HCEC 1CT (cell line): ENCODE results near the gene ZBTB16.

ENCODE experiments used
- DNase-seq: peaks from one replicate; pipeline ENCODE4 v3.0.0-alpha.2; 2017

The ZBTB16 gene

DNA sequence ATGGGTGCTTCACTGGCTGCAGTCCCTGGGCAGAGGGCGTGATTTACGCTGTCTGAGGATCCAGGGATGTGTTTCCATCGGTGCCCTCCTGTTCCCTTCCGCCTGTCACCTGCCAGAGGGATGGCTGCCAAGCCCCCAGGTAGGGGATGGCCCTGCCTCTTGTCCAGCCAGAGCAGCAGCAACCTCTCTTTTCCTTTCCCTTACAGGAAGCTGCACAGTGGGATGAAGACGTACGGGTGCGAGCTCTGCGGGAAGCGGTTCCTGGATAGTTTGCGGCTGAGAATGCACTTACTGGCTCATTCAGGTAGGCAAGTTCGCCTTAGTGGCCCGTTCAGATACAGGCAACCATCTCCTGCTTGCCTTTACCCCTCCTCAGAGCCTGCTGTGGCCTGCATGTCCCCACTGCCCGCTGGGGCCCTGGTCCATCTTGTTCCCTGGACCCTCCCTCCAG, 96.6 kb downstream of the ZBTB16 start:
- DNase-seq: no peak

GRCh38 chr11:114156782-114157181, 97.3 kb downstream of the ZBTB16 start:
- DNase-seq: no peak

GRCh38 chr11:114157476-114158050, 98.1 kb downstream of the ZBTB16 start:
- DNase-seq: no peak

- no peak for DNase-seq
Measured at GRCh38 chr11:114158421-114158820, 98.9 kb downstream of the ZBTB16 start.

- DNase-seq: peak; percentile 67
Measured at GRCh38 chr11:114158886-114159285, 99.4 kb downstream of the ZBTB16 start.

- no peak for DNase-seq
Measured at GRCh38 chr11:114159320-114159719, 99.8 kb downstream of the ZBTB16 start.

DNA sequence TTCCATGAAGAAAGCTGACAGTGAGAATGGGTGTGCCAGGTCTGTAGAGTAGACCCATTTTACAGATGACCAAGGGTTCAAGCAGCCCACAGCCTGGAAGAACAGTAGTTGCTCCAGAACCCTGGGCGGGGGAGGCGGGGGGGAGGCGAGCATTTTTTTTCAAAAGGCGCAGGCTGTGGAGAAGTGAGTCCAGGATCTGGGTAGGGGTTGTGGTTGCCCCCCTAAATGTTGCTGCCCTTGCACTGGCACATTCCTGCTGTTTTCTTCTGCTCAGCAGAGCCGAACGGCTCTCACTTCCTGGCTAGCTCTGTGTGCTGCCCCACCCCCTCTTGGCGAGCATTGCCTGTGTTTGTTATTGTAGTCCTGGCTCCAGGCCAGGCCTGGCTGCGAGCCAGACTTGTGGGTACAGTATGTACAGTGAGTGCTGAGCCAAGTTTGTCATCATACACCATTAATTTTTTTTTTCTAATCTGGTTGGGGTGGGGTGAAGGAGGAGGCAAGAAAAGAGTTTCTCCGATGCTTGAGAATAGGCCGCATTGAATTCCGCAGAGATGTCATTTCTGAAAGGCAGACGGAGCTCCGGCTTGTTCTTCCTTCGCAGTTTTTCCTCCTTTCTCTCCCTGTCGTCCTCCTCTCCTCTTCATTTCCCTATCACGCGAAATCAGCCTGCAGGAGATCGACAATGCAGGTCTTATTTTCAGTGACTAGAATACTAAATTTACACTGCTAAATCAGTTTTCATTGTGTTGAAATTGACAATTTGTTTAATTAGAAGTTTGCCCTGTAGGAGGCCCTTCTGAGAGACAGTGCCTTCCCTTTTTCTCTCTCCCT, 100.5 kb downstream of the ZBTB16 start:
- peak; percentile 97 for DNase-seq

DNA sequence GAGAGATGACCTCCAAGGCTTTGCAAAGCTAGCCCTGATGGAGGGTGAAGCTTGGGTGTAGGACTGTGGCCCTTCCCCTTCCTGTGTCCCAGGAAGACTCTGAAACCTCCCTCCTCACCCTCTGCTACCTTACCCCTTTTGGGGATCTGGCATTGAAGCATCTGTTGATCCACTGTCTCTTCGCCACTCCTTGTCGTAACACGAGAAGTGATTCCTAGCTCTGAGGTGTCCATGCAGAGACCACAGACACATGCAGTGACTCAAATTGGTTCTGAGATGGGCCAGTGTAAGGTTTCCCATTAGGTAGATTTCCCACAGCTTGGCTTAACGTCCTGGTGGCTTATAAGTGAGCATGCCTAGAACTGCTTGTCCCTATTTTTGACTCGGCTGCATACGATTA, 101.4 kb downstream of the ZBTB16 start:
- peak; percentile 56 for DNase-seq

DNA sequence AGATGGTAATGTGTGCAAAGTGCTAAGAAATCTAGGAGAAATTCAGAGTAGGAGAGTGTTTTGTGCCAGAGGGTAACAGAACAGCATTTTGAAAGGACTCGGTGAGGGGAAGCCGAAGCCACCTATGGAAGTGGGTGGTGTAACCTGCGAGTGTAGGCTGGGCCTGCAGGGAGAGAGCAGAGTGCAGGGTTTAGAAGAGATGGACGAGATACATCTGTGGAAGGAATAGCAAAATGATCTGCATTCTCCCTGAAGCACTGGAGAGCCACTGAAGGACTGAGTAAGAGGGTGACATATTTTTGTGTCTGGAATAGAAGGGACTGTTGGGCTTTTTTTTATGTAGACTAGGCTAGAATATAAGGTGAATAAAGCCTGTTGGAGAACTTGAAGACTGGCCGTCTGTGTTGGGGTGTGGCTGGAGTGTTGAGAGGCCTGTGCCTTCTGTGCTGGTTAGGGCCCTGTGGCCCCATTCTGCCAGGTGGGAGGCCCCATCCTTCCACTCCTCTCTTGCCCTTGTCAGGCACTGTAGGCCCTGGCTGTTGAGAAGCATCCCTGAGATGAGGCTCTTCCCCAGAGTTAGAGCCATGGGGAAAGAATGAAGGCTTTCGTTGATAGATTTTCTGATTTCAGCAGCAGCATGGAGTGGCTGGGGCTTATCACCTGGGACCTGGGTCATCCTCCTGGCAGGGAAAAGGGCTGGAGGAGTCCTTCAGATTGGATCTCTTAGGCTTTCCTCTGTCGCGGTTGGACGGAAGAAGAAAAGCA, 102.2 kb downstream of the ZBTB16 start:
- DNase-seq: no peak

DNA sequence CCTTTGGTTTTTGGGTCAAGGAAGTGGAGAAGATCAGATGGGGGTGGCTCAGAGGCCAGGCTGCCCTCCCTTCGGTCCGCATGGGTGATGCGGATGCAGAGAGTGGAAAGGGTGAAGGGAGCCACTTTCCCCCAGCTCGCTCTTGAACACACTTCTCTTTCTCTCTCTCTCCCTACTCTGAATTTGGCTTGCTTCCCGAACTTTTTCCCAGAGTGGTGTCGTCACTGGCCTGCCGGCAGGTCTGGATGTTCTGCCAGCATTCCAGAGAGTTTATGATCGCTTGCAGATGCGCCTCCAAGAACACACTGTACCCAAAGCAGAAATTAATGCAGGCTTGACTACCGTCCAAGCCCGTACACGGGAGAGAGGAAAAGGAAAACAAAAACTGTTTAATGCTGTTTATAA, 103.2 kb downstream of the ZBTB16 start:
- peak; percentile 99 for DNase-seq

DNA sequence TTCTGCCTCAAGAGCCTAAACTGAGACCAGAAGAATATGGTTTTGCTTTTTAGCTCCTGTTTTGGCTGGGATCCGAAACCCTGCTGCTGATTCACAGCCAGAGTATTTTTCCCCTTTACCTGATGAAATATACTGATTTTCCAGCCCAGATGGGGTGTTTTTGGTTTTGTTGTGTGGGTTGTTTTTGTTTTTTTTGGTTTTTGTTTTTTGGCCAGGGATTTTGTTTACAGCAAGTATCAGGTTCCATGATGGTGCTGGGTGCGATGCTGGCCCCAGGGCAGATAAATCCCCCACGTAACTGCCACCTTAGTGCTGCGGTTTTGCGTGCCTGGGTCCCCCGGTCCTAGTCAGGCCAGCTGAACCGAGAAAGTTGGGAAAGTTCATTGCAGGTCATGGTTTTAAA, 103.7 kb downstream of the ZBTB16 start:
- no peak for DNase-seq

DNA sequence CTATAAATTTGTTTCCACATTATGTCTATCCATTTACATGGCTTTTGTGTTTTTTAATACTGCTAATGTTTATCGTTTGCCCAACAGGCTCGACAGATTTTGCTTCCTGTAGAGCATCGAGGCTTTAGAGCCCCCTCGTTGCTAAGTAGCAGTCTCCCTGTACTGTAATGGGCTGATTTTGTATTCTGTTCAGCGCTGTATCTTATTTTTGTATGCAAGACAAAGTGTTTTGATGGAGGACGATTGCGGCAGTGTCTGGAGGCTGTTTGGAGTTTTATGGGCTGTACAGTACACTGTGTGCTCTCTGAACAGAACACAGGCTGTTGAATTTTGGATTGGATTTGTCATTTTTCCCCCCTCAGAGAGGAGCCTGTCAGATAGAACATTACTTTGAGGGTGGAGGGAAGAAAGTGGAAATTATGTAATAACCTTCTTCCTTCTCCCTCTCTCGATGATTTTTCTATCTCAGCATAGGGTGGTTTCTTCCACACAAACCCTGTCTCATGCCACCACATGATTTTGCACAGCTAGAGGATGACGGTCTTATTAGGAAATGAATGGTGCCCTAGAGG, 104.4 kb downstream of the ZBTB16 start:
- no peak for DNase-seq

DNA sequence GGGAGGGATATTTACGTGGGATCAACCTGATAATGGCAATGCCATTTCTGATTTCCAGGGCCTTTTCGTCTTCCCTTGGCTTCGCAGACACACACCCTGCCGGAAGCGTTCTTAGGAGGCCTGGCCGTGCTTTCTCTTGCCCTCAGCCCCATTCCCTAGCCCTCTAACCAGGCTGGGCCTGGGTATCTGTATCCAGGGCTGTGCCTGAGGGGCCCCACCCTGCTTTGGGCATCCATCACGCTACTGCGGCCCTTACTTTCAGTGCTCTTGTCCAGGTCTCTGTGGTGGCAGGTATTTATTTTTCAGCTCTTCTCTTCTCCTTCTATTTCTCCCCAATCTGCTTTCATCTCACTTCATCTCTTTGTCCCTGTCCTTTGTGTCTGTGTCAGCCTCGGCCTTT, 105.0 kb downstream of the ZBTB16 start:
- DNase-seq: no peak

DNA sequence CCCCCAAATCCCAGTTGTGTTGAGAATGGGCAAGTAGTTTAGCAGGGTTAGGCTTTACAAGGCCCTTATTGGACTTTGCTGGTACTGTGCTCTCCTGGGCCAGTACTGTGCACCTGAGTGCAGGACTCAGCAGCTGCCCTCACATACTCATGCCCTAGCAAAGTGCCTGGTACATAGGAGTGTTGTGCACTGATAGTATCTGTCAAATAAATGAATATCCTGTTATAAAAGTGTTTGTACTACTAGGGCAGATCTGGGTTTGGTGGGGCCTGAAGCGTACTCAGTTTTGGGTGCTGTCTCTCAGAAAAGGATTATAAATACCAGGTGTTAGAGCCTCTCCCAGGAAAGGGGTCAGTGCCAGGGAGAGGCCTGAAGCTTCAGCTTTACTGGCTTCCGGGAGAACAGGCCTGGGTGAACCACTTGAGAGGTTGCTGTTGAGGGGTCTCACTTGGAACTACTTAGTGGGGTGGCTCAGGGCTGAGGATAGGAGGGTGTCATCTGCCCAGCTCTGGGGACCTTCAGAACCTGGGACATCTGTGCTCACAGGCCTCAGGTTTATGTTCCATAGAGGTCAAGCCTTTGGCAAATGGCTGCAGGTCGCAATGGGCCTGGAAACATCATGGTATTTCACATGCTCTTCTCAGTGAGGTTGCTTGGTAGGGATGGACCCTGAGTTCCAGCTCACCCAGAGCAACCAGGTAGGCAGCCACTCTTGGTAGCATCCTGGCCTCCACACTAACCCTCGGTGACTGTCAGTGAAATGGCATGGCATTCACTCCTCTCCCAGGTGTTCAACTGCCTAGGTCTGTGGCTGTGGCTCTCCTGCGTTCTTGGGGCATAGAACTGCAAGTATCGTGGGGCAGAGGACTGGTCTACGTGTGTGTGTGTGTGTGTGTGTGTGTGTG, 106.1 kb downstream of the ZBTB16 start:
- no peak for DNase-seq

- DNase-seq: no peak
Measured at GRCh38 chr11:114166362-114166761, 106.9 kb downstream of the ZBTB16 start.

- peak; percentile 93 for DNase-seq
Measured at GRCh38 chr11:114166897-114167323, 107.4 kb downstream of the ZBTB16 start.

GRCh38 chr11:114167355-114167754, 107.8 kb downstream of the ZBTB16 start:
- no peak for DNase-seq

- no peak for DNase-seq
Measured at GRCh38 chr11:114167771-114168448, 108.4 kb downstream of the ZBTB16 start.

- no peak for DNase-seq
Measured at GRCh38 chr11:114168691-114169090, 109.2 kb downstream of the ZBTB16 start.

DNA sequence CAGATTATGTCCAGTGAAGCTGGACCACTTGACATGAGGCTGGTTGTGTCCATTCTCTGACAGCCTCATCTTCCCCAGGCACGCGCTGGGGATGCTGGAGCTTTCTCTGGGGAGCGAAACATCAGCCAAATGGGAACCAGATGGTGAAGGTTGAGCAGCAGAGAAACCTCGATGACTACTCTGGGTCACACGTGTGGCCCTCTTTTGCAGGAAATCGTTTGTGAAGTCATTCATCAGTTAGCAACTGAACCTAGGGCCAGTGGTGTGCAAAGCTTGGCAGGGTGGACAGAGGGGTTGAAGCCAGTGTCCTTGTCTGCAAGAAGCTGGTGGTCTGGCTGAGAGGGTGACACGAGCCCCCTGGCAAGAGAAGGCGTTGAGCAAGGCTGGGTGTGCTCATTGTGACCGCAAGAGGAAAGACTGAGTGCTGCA, 109.8 kb downstream of the ZBTB16 start:
- DNase-seq: peak; percentile 49

- DNase-seq: no peak
Measured at GRCh38 chr11:114169821-114170220, 110.3 kb downstream of the ZBTB16 start.

DNA sequence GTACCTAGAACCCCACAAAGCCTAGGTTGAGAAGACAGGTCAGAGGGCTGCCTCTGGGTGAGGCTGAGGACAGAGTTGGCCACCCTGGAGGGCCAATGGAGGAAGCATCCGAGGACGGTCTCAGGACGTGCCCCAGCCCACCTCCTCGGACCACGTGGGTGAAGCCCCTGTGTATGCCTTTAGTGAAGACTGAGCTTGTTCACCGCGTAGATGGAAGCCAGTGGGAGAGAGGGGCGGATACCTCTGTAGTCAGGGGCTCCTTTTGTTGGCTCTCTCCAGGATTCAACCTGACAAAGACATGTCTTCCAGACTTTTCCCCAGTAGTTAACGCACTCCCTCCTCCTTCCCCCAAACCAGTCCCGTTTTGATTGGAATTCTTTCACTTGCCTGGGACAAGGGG, 110.7 kb downstream of the ZBTB16 start:
- DNase-seq: no peak
